AG09309 (cell line): ENCODE data around the gene HADHA.
"Not testable (repeated sequence)": the region's sequence is repeated elsewhere in the genome, so short reads cannot be mapped to it uniquely, and the experiment has no call there.

Source experiments
- DNase-seq: peaks from one replicate; pipeline ENCODE4 v3.0.0-alpha.2; 2010; ENCODE audit warnings: low read depth
- H3K4me3 ChIP-seq: 2 replicates; pipeline ENCODE4 v1.5.1; 2011; ENCODE audit warnings: mild to moderate bottlenecking, low read depth, low read length, moderate library complexity; ENCODE audit not compliant: control insufficient read depth
- CTCF ChIP-seq: IDR thresholded peaks from 2 replicates; pipeline ENCODE4 v1.5.1; 2011; ENCODE audit warnings: mild to moderate bottlenecking, low read depth, low read length, inconsistent platforms; ENCODE audit not compliant: insufficient read depth, control insufficient read depth; ENCODE audit errors: missing control alignments

The HADHA gene

DNA sequence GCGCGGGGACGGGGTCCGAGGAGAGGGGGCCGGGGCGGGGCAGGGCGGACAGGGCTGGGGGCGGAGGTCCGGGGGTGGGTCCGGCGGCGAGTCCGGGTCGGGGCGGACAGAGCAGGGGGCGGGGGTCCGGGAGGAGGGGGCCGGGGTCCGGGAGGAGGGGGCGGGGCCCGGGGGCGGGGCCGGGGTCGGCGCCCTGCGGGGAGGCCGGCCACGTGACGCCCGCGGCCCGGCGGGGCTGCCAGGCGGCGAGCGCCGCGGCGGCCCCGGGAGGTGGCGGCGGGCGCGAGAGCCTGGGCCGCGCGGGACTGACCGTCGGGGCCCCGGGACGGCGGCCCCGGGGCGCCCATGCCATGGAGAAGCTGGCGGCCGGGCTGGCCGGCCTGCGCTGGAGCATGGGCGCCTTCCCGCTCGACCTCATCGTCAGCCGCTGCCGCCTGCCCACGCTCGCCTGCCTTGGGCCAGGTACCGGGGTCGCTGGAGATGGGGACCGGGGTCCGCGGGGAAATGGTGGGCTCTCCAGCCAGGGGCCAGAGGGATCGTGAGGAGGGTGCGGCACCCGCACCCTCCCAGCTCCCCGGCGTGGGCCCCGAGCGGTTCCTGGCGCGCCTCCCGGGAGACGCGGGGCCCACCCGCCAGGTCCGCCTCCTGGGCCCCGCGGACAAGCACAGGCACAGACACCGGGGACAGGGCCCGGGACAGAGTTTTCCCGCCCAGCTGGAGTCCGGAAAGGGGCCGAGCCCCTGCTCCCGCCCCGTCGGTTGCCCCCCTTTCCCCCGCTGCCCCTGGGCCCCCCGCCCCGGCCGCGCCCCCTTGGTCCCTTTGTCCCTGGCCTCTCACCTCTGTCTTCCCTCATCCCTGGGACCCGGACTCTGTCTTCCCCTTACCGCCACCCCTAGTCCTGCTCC, 71.3 kb downstream of the HADHA start, which contains the start of gene GAREM2:
Gene GAREM2 (plus strand): TSS at position 218 of the 905 bp plus-strand sequence. CDS start 133 bp downstream, at position 351.
- TF ChIP-seq CTCF = no peak
- peak within 1 kb of the TSS; percentile 29 for H3K4me3 ChIP-seq
- no peak for DNase-seq

- DNase-seq = no peak
- no peak for TF ChIP-seq CTCF
- H3K4me3 ChIP-seq = no peak overlapping the region
Observed at GRCh38 chr2:26172189-26172870, 72.1 kb downstream of the HADHA start.

GRCh38 chr2:26170795-26171194, 73.6 kb downstream of the HADHA start:
- no peak overlapping the region for H3K4me3 ChIP-seq
- no peak for TF ChIP-seq CTCF
- DNase-seq = no peak

- H3K4me3 ChIP-seq = no peak overlapping the region
- no peak for DNase-seq
- no peak for TF ChIP-seq CTCF
Observed at GRCh38 chr2:26169681-26170414, 74.6 kb downstream of the HADHA start.

DNA sequence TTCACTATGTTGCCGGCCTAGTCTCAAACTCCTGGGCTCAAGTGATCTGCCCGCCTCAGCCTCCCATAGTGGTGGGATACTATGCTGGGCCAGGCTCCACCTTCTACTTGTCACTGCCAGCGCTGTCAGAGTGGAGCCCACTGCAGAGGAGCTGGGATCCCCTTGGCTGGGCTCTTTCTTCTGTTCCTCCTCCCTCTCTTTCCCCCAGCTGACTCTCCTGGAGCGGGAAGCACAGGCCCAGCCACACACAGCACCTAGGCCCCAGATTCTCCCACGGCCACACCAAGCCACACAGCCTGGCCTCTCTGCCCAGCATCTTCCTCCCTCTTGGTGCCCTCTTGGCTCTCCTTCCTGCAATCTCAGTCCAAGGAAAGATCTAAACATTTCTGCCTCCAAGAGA, 75.2 kb downstream of the HADHA start:
- no peak for DNase-seq
- TF ChIP-seq CTCF = no peak
- H3K4me3 ChIP-seq = no peak overlapping the region

DNA sequence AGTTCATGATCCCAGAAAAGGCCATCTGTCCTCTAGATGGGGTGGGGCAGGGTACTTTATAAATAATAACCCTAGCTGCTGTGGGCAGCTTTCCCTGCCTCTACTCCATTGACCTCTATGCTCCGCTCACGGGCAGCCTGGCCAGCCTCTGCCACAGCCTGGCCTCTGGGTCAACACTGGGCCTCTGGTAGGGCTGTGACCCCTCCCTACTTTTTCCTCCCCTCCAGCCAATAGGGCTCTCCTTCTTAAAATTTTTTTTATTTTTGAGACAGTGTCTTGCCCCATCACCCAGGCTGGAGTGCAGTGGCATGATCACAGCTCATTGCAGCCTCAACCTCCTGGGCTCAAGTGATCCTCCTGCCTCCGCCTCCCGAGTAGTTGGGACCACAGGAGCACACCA, 75.6 kb downstream of the HADHA start:
- no peak overlapping the region for H3K4me3 ChIP-seq
- DNase-seq = no peak
- no peak for TF ChIP-seq CTCF

- H3K4me3 ChIP-seq, DNase-seq: not testable (repeated sequence)
Observed at GRCh38 chr2:26166541-26166940, 77.9 kb downstream of the HADHA start.
